Gastroesophageal sphincter (tissue), 4 donors: ENCODE data around the gene ZNF576. TPM values are rescaled to one million over a fixed set of nuclear protein-coding genes. Genes with fewer than 3 reads are reported as not detected.

ENCODE experiments used
- ATAC-seq: fragments of 150-250 bp; one replicate; pipeline ENCODE4 v1.9.1; 2016; ENCODE audit warnings: mild to moderate bottlenecking, moderate library complexity
- H3K27ac ChIP-seq, 4 donors: fragments of 200-600 bp; sonication (generic) in 3 of 4; 1 replicate in 3 of 4; 2 replicates in 1 of 4; pipeline ENCODE4 v1.5.1; 2016 to 2019
- H3K27me3 ChIP-seq: fragments of 200-600 bp; sonication (generic); one replicate; pipeline ENCODE4 v1.5.1; 2019
- H3K36me3 ChIP-seq, 2 donors: fragments of 200-600 bp; sonication (generic); one replicate each; pipeline ENCODE4 v1.5.1; 2019; ENCODE audit warnings: control low read depth in 1 of 2
- H3K4me1 ChIP-seq, 3 donors: fragments of 200-600 bp; sonication (generic); 1 replicate in 2 of 3; 2 replicates in 1 of 3; pipeline ENCODE4 v1.5.1; 2016 to 2019; ENCODE audit warnings: control low read depth in 2 of 3
- H3K4me3 ChIP-seq, 2 donors: fragments of 200-600 bp; sonication (generic); one replicate each; pipeline ENCODE4 v1.5.1; 2019; ENCODE audit warnings: mild to moderate bottlenecking in 1 of 2, moderate library complexity in 1 of 2
- H3K9me3 ChIP-seq, 3 donors: fragments of 200-600 bp; sonication (generic); one replicate each; pipeline ENCODE4 v1.5.1; 2017 to 2019; ENCODE audit warnings: control low read depth in 2 of 3
- EP300 ChIP-seq: sonication (generic); formaldehyde crosslinking; IDR thresholded peaks from one replicate; pipeline ENCODE4 v1.6.1; 2017; ENCODE audit warnings: antibody characterized with exemption, mild to moderate bottlenecking
- POLR2A ChIP-seq, 2 donors: fragments of 450-650 bp; IDR thresholded peaks; one replicate each; pipeline ENCODE4 v1.6.1; 2017; ENCODE audit warnings: antibody characterized with exemption in 2 of 2, mild to moderate bottlenecking in 2 of 2, moderate library complexity in 1 of 2
- POLR2AphosphoS5 ChIP-seq: sonication (generic); formaldehyde crosslinking; IDR thresholded peaks from one replicate; pipeline ENCODE4 v1.6.1; 2017; ENCODE audit warnings: antibody characterized with exemption
- WGBS, 2 donors: methylation state at CpG; one replicate each; pipeline ENCODE4 v1.1.5; 2018; ENCODE audit warnings: low coverage in 1 of 2; 5-methylcytosine and 5-hydroxymethylcytosine counted together
- total RNA-seq, 4 donors: library from RNA; depleted of rRNA; stranded (reverse); fragments of >200 nt; gene quantifications; one replicate each; pipeline ENCODE4 v1.1.0, GENCODE V29; 2016
- TF ChIP-seq, protein P1 (sequence below), 4 experiments: fragments of 200-600 bp in 2 of 4; fragments of 450-650 bp in 2 of 4; sonication (generic) in 1 of 4; IDR thresholded peaks; one replicate each; pipeline ENCODE4 v1.5.1; 2017 to 2019; ENCODE audit warnings: antibody characterized with exemption in 4 of 4, mild to moderate bottlenecking in 2 of 4, moderate library complexity in 2 of 4

The ZNF576 gene
- total RNA-seq, 4 donors from 2014 or later: 10.8 to 19.9 (median 14.2) TPM

DNA sequence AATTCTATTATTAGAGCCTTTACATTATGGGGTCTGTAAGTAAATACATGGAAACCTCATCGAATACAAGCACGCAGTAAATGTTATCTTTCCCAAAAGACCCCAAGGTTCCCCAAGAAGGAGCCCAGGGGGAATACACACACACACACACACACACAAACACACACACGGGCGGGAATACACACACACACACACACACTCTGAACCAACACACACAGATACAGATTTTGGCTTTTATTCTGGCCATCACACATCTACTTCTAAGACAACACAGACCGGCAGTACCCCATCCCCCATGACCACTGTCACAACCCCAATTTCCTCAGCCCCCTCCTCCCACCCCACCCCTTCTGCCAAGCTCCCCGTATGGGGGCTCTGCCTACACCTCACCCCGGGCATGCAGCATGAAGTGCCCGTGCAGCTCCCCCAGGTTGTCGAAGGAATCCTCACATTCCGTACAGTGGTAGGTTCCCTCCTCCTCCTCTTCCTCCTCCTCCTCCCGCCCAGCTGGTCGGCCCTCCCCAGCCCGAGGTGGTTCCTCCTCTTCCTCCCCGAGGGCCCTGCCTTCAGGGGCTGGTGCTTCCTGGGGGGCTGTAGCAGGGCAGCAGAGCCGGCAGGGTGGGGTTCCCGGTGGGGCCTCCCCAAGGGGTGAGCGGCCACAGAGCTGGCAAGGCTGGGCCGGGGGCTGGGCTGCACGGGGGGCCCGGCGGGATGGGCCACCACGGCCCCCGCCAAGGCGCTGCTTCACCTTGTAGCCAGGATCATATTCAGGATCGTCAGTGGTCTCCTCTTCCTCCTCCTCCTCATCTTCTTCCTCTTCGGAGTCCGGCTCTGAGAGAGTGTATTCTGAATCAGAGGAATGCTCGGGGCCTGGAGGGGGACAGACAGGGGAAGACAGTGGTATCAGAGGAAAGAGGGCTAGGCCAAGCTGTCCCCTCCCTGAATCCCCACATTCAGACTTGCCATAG is 11.1 kb downstream of the ZNF576 start:
- Histone ChIP-seq H3K4me1 (no peaks in the 10 kb centered on the region), H3K27me3 (no peaks in the 10 kb centered on the region), H3K27ac (no peak overlapping the region), H3K36me3 (peaks cover 0 to 50% of the 10 kb centered on the region in 2 donors), H3K9me3 (no peaks in the 10 kb centered on the region), H3K4me3 (no peak overlapping the region)
- ATAC-seq: no peak
- WGBS, 2 donors: 86 to 88% methylated on average over 6 to 7 of the region's 28 CpGs
- TF ChIP-seq POLR2A (IDR thresholded peaks at IDR 0.05): no peak
- TF ChIP-seq, protein P1, sequence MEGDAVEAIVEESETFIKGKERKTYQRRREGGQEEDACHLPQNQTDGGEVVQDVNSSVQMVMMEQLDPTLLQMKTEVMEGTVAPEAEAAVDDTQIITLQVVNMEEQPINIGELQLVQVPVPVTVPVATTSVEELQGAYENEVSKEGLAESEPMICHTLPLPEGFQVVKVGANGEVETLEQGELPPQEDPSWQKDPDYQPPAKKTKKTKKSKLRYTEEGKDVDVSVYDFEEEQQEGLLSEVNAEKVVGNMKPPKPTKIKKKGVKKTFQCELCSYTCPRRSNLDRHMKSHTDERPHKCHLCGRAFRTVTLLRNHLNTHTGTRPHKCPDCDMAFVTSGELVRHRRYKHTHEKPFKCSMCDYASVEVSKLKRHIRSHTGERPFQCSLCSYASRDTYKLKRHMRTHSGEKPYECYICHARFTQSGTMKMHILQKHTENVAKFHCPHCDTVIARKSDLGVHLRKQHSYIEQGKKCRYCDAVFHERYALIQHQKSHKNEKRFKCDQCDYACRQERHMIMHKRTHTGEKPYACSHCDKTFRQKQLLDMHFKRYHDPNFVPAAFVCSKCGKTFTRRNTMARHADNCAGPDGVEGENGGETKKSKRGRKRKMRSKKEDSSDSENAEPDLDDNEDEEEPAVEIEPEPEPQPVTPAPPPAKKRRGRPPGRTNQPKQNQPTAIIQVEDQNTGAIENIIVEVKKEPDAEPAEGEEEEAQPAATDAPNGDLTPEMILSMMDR (IDR thresholded peaks at IDR 0.05): no peak
- TF ChIP-seq POLR2AphosphoS5: no peak
- TF ChIP-seq EP300: no peak

DNA sequence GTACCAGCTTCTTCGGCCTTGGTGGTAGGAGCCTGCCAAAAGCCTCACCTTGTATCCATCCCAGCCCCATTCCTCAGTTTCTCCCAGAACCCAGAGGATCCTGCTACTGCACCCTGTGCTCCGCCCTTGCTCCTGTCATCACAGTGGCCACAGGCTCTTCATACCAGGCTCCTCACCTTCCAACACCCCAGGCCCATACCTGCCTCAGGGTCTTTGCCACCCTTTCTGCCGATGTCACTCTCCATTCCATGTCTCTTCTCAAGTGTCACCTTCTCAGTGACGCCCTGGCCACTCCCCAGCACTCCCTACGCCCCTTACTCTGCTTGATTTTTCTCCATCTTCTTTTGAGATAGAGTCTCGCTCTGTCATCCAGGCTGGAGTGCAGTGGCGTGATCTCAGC is 13.5 kb downstream of the ZNF576 start:
- no peaks in the 10 kb centered on the region for H3K9me3 ChIP-seq
- WGBS, 2 donors: 83 to 87% methylated on average over 3 to 4 of the region's 7 CpGs
- H3K27ac ChIP-seq: no peak overlapping the region
- TF ChIP-seq EP300 (no peak), POLR2A (IDR thresholded peaks at IDR 0.05) (no peak), POLR2AphosphoS5 (no peak)
- TF ChIP-seq, protein P1 (IDR thresholded peaks at IDR 0.05): no peak
- peaks cover 0 to 9% (median 0%) of the 10 kb centered on the region in 3 donors for H3K4me1 ChIP-seq
- H3K36me3 ChIP-seq: peaks cover 0 to 58% of the 10 kb centered on the region in 2 donors
- no peak overlapping the region for H3K4me3 ChIP-seq
- no peak for ATAC-seq
- no peaks in the 10 kb centered on the region for H3K27me3 ChIP-seq

- no peak overlapping the region for H3K4me3 ChIP-seq
- H3K36me3 ChIP-seq: peaks cover 0 to 58% of the 10 kb centered on the region in 2 donors
- TF ChIP-seq, protein P1 (IDR thresholded peaks at IDR 0.05): no peak
- TF ChIP-seq POLR2AphosphoS5: no peak
- no peak for TF ChIP-seq EP300
- TF ChIP-seq POLR2A (IDR thresholded peaks at IDR 0.05): no peak
- no peak for ATAC-seq
- no peaks in the 10 kb centered on the region for H3K27me3 ChIP-seq
- H3K4me1 ChIP-seq: peaks cover 0 to 13% (median 0%) of the 10 kb centered on the region in 3 donors
- H3K9me3 ChIP-seq: no peaks in the 10 kb centered on the region
- WGBS, 2 donors: 50 to 88% methylated on average over 3 of the region's 3 CpGs
- H3K27ac ChIP-seq: no peak overlapping the region
These were observed 14.1 kb downstream of the ZNF576 start for GRCh38 chr19:43610493-43610892.

GRCh38 chr19:43611788-43612187 is 15.4 kb downstream of the ZNF576 start, which contains the start of gene SRRM5:
SRRM5 (plus strand) TSS chr19:43612088; CDS start chr19:43612122, 34 bp downstream.
- H3K27ac ChIP-seq: no peak within 1 kb of the TSS
- peaks cover 0 to 54% of the 10 kb centered on the region in 2 donors for H3K36me3 ChIP-seq
- TF ChIP-seq, protein P1 (IDR thresholded peaks at IDR 0.05): no peak
- no peak for TF ChIP-seq POLR2A (IDR thresholded peaks at IDR 0.05)
- ATAC-seq: no peak
- H3K9me3 ChIP-seq: no peaks in the 10 kb centered on the region
- no peak within 1 kb of the TSS for H3K4me3 ChIP-seq
- H3K4me1 ChIP-seq: peaks cover 0 to 13% (median 0%) of the 10 kb centered on the region in 3 donors
- no peaks in the 10 kb centered on the region for H3K27me3 ChIP-seq
- WGBS, 2 donors: 80% methylated on average over 1 of the region's 3 CpGs; no CpG with 5 or more reads in 1 of the 2 donors
